ENCODE data around the gene MORN5.
A peak's percentile ranks its signal among the peaks of the same experiment; 100 is the strongest.
"Not testable (repeated sequence)": the region's sequence is repeated elsewhere in the genome, so short reads cannot be mapped to it uniquely, and the experiment has no call there.

MORN5 gene

GRCh38 chr9:122159026-122159924 is at the start of gene MORN5, which contains the start of gene NDUFA8:
Gene MORN5, plus strand, starts transcription at chr9:122159908. Its CDS starts 65 bp downstream, at chr9:122159973.
Gene NDUFA8, minus strand, starts transcription at chr9:122159779. Its CDS starts 102 bp downstream, at chr9:122159677.
- FAIRE-seq: peak; percentile 13

GRCh38 chr9:122110100-122110833 is 49.4 kb upstream of the MORN5 start:
- no peak for FAIRE-seq

GRCh38 chr9:122111413-122112085 is 48.2 kb upstream of the MORN5 start:
- FAIRE-seq: no peak

GRCh38 chr9:122112238-122112637 is 47.5 kb upstream of the MORN5 start:
- FAIRE-seq: no peak

GRCh38 chr9:122113574-122113973 is 46.1 kb upstream of the MORN5 start:
- no peak for FAIRE-seq

GRCh38 chr9:122115176-122116035 is 44.3 kb upstream of the MORN5 start:
- FAIRE-seq: no peak

- FAIRE-seq: no peak
Measured at GRCh38 chr9:122116040-122116439, 43.7 kb upstream of the MORN5 start.

GRCh38 chr9:122116448-122117173 is 43.1 kb upstream of the MORN5 start:
- FAIRE-seq: no peak

GRCh38 chr9:122117241-122117640 is 42.5 kb upstream of the MORN5 start:
- FAIRE-seq: not testable (repeated sequence)

GRCh38 chr9:122118343-122119165 is 41.2 kb upstream of the MORN5 start:
- FAIRE-seq: no peak

- FAIRE-seq: no peak
Measured at GRCh38 chr9:122119166-122119521, 40.6 kb upstream of the MORN5 start.

- FAIRE-seq: no peak
Measured at GRCh38 chr9:122119721-122120120, 40.0 kb upstream of the MORN5 start.

GRCh38 chr9:122120316-122121071 is 39.2 kb upstream of the MORN5 start:
- no peak for FAIRE-seq

GRCh38 chr9:122121391-122121790 is 38.3 kb upstream of the MORN5 start:
- FAIRE-seq: no peak

GRCh38 chr9:122121931-122122330 is 37.8 kb upstream of the MORN5 start:
- no peak for FAIRE-seq

GRCh38 chr9:122122468-122122867 is 37.2 kb upstream of the MORN5 start:
- FAIRE-seq: no peak

- FAIRE-seq: no peak
Measured at GRCh38 chr9:122122903-122123632, 36.6 kb upstream of the MORN5 start.

- FAIRE-seq: no peak
Measured at GRCh38 chr9:122124048-122124447, 35.7 kb upstream of the MORN5 start.

- no peak for FAIRE-seq
Measured at GRCh38 chr9:122124528-122124927, 35.2 kb upstream of the MORN5 start.

Data from islet of Langerhans (tissue), 1 donor.